Urothelium cell line (cell line): ENCODE results near the gene EFNB1.

Experiments used
- DNase-seq: peaks from one replicate; pipeline ENCODE4 v3.0.0; 2011; ENCODE audit warnings: low spot score, mixed read lengths
- FAIRE-seq: peaks from 2 replicates; lab custom pipeline; 2011; peaks lifted over from hg19 to GRCh38; lab: Jason Lieb, UNC

The EFNB1 gene

GRCh38 chrX:68827256-68827655 is 1.6 kb upstream of the EFNB1 start:
- DNase-seq (no peak), FAIRE-seq (no peak)

- DNase-seq (peak; percentile 74), FAIRE-seq (no peak)
These were observed 785 bp upstream of the EFNB1 start for GRCh38 chrX:68827848-68828624.

- no peak for FAIRE-seq
- no peak for DNase-seq
These were observed 979 bp downstream of the EFNB1 start for GRCh38 chrX:68829582-68830418.

DNA sequence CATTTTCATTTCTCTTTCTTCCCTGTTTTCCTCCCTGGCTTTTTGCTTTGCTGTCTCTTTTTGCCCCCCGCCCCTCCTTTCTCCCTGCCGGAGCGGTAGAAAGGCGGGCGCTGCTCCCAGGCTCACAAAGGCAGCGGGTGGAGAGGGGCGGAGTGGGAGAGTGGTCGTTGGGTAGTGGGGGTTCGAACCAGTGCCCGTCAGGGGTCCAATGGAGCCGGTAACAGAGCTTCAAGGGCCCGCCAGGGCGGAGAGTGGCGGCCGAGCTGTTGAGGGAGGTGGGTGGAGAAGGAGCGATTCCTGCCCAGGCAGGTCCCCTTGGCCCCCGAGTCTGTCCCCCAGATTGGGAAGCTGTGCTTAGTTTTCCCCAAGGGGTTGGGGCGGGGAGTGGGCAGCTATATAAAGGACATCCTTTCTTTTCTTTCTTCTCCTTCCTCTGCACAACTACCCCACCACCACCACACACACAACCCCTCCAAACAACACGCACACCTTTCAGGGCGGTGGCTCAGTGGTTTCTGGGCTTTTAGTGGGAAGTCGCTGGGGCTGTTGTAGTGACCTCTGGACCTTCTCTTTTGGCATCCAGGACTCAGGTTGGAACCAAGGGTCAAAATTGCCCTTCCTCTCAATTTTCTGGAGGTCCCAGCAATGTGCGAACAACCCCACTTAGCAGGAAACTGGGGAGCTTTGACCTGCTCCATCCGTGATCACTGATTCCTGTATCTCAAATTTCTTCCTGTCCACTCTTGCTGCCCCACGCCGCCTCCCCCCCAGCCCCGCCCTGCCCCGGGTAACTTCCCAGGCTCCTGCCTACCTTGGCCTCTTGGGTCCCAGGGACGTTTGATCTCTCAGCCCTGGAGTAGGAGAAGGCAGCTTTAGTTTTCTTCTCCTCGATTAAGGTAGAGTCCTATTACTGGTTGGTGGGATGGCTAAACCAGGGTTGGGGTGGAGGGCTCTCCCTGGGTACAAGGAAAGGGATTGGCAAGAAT is 1.9 kb downstream of the EFNB1 start:
- DNase-seq, result no peak
- no peak for FAIRE-seq

DNA sequence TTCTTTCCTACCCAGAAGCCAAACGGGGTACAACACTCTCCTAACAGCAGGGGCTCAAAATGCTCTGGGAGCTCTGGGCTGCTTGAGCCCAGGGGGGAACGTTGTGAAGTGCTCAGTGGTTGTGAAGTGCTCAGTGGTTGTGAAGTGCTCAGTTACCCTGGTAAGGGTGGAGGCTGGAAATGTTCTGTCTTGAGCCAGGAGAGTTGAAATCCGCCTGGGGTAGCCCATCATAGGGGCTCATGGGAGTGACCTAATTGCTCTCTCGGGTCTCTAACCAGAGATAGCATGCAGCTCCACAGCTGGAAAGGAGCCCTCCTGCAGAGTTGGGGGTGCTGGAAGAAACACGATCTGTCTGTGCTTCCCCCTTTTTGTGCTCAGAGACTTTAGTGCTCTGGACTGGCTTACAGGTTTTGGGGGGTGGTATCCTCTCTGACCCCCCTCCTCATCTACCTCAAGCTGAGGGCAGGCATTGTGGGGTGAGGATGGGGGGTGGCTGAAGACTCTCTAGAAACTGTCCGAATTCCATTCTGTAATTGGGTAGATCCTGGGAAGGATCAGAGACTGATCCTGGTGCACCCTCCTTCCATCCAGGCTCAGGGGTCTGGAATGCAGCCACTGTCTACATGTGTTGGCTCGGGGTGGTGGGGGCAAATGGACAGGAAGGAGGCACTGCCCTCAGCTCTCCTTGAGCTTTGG is 2.7 kb downstream of the EFNB1 start:
- FAIRE-seq, result no peak

DNA sequence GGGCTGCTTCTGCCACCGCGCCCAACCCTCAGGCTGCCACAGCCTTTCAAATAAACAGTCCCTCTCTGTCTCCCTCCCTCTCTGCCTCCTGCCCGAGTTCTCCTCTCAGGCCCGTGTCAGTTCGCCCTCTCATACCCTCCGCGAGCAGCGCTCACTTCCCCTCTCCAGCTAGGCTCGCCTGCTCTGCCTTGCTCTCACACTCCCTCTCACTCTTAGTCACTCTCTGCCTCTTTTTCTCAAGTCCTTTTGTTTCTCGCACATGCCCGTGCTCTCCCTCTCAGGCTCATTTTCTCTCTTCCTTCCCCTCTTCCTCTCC is 3.2 kb downstream of the EFNB1 start:
- peak; percentile 49 for DNase-seq

More for the DNA sequence above, 2.7 kb downstream of the EFNB1 start:
- DNase-seq, result no peak

GRCh38 chrX:68832516-68833447 is 4.0 kb downstream of the EFNB1 start:
- no peak for FAIRE-seq

More for the DNA sequence above, 3.2 kb downstream of the EFNB1 start:
- FAIRE-seq, result no peak

GRCh38 chrX:68833448-68833805 is 4.6 kb downstream of the EFNB1 start:
- DNase-seq, result no peak
- FAIRE-seq, result no peak

More at GRCh38 chrX:68832516-68833447, 4.0 kb downstream of the EFNB1 start:
- DNase-seq, result no peak

GRCh38 chrX:68833855-68834331 is 5.1 kb downstream of the EFNB1 start:
- DNase-seq (no peak), FAIRE-seq (no peak)

DNA sequence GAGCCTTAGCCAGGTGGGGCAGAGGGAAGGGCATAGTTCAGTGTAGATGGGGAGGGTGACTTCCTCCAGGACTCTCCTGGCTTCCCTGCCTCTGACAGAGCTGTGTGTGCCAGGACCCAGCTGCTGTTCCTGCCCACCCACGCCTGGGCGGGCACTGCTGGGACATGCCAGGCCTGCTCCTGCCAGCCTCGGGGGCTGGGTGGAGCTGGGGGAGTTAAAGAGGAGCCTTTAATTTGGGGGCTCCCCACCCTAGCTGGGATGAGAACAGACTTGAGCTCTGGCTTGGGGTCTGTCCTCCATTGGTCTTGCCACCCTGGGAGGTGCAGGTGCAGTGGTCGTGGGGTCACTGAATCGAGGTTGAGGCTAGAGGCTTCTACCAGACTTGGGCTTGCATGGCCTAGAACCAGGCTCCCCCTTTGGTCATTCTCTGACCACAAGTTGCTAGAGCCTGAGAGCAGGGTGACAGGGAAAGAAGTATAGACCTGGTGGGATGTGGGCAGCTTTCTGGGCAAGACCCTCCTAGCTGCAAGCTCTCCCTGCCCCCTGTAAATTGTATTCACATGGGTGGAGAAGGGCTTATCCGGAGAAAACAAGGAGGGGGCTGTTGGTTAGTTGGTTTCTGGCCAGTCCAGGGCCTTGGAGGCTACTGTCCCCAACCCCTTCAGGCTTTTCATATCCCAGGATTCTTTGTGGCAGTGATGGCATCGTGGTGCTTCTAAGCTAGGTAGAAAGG is 5.7 kb downstream of the EFNB1 start:
- DNase-seq, result no peak
- FAIRE-seq, result no peak

- FAIRE-seq (no peak), DNase-seq (no peak)
These were observed 6.3 kb downstream of the EFNB1 start for GRCh38 chrX:68835104-68835442.

- no peak for FAIRE-seq
- no peak for DNase-seq
These were observed 6.6 kb downstream of the EFNB1 start for GRCh38 chrX:68835468-68835867.

DNA sequence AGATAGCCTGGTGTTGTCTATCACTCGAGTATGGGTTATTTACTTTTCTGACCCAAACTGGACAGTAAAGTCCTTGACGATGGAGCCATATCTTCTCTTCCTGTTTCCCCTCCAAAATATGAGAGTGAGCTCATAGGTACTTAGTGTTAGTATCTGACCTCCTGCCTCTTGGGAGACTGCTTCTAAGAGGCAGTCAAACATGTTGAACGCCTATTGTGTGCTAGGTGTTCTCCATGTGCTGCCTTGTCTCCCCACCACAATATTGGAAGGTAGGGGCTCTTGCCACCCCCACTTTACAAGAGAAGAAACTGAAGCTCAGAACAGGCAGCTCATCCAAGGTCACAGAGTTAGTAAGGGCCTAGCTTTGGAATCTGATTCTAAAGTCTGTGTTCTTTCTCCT is 8.3 kb downstream of the EFNB1 start:
- DNase-seq, result no peak
- FAIRE-seq, result no peak

GRCh38 chrX:68838571-68838910 is 9.7 kb downstream of the EFNB1 start:
- FAIRE-seq (no peak), DNase-seq (no peak)

- DNase-seq (no peak), FAIRE-seq (no peak)
These were observed 10.9 kb downstream of the EFNB1 start for GRCh38 chrX:68839771-68840170.

GRCh38 chrX:68840256-68840655 is 11.4 kb downstream of the EFNB1 start:
- no peak for DNase-seq
- FAIRE-seq, result no peak

DNA sequence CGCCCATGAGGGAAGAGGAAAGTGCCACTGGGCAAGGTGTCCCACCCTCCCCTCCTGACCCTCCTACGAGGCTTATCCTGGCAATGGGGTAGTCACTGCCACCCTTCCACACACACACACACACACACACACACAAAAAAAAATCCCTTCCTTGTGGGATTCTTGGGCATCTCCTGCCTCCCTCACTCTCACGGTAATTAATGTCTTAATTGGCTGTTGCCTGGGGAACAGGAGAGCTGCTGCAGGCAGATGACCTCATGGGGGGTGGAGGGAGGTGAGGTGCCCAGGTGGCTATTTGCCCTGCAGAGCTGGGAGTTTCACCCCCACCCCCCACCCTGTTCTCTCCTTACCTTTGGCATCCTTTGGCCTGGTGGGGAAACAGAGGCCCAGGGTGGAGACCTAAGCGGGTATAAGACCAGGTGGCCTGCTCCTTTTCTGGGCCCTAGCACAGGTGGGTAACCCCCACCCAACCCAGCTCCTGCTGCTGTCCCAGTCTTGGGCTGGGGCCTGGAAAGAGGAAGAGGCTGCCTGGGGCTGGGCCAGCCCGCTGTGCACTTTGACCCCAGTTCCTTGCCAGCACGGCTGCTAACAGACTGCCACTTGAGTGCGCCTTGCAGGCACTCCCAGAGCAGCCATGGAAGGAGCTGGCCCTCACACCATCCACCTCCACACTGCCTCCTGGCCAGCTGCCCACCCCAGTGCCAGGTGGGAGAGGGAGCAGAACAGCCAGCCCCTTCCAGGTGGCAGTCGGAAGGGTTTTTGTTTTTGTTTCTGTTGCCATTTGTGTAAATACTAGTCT is 12.6 kb downstream of the EFNB1 start:
- DNase-seq, result no peak
- no peak for FAIRE-seq

- DNase-seq (no peak), FAIRE-seq (no peak)
These were observed 13.5 kb downstream of the EFNB1 start for GRCh38 chrX:68842351-68842750.
